ENCODE measurements around the gene SPSB4.

SPSB4 gene

GRCh38 chr3:141148770-141149169 lies 97.6 kb downstream of the SPSB4 start:
- no peak for DNase-seq (ENCODE audit: low read depth, low spot score)
- Histone ChIP-seq H3K4me3 (no peak overlapping the region), H3K9ac (ENCODE audit: insufficient read length) (no peak overlapping the region), H3K36me3 (ENCODE audit: insufficient read depth, low read length) (no peaks in the 10 kb centered on the region), H3K9me3 (ENCODE audit: low read depth, low read length) (no peaks in the 10 kb centered on the region), H3K27ac (no peak overlapping the region)
- TF ChIP-seq EZH2 (IDR thresholded peaks at IDR 0.05) (no peak), POLR2AphosphoS5 (IDR thresholded peaks at IDR 0.05; ENCODE audit: borderline replicate concordance, low read depth, low read length) (no peak), FOXP2 (optimal IDR thresholded peaks at IDR 0.05; ENCODE audit: control extremely low read depth, extremely low read length, insufficient read depth) (no peak)

GRCh38 chr3:141150081-141150830 lies 99.1 kb downstream of the SPSB4 start:
- TF ChIP-seq FOXP2 (optimal IDR thresholded peaks at IDR 0.05; ENCODE audit: control extremely low read depth, extremely low read length, insufficient read depth) (no peak), POLR2AphosphoS5 (IDR thresholded peaks at IDR 0.05; ENCODE audit: borderline replicate concordance, low read depth, low read length) (no peak), EZH2 (IDR thresholded peaks at IDR 0.05) (no peak)
- Histone ChIP-seq H3K9ac (ENCODE audit: insufficient read length) (no peak overlapping the region), H3K27ac (no peak overlapping the region), H3K36me3 (ENCODE audit: insufficient read depth, low read length) (no peaks in the 10 kb centered on the region), H3K9me3 (ENCODE audit: low read depth, low read length) (no peaks in the 10 kb centered on the region), H3K4me3 (no peak overlapping the region)
- DNase-seq (ENCODE audit: low read depth, low spot score), result no peak

- Histone ChIP-seq H3K9ac (ENCODE audit: insufficient read length) (no peak overlapping the region), H3K9me3 (ENCODE audit: low read depth, low read length) (no peaks in the 10 kb centered on the region), H3K4me3 (no peak overlapping the region), H3K36me3 (ENCODE audit: insufficient read depth, low read length) (no peaks in the 10 kb centered on the region), H3K27ac (no peak overlapping the region)
- no peak for DNase-seq (ENCODE audit: low read depth, low spot score)
- no peak for TF ChIP-seq FOXP2 (optimal IDR thresholded peaks at IDR 0.05; ENCODE audit: control extremely low read depth, extremely low read length, insufficient read depth)
- TF ChIP-seq EZH2 (IDR thresholded peaks at IDR 0.05), result no peak
- TF ChIP-seq POLR2AphosphoS5 (IDR thresholded peaks at IDR 0.05; ENCODE audit: borderline replicate concordance, low read depth, low read length), result no peak
Measured at GRCh38 chr3:141150931-141151330, 99.8 kb downstream of the SPSB4 start.

GRCh38 chr3:141151439-141151838 lies 100.3 kb downstream of the SPSB4 start:
- no peaks in the 10 kb centered on the region for H3K9me3 ChIP-seq (ENCODE audit: low read depth, low read length)
- no peak for DNase-seq (ENCODE audit: low read depth, low spot score)
- TF ChIP-seq FOXP2 (optimal IDR thresholded peaks at IDR 0.05; ENCODE audit: control extremely low read depth, extremely low read length, insufficient read depth) (no peak), EZH2 (IDR thresholded peaks at IDR 0.05) (no peak), POLR2AphosphoS5 (IDR thresholded peaks at IDR 0.05; ENCODE audit: borderline replicate concordance, low read depth, low read length) (no peak)
- no peaks in the 10 kb centered on the region for H3K36me3 ChIP-seq (ENCODE audit: insufficient read depth, low read length)
- H3K4me3 ChIP-seq, result no peak overlapping the region
- no peak overlapping the region for H3K27ac ChIP-seq
- no peak overlapping the region for H3K9ac ChIP-seq (ENCODE audit: insufficient read length)

GRCh38 chr3:141152130-141152529 lies 101.0 kb downstream of the SPSB4 start:
- H3K4me3 ChIP-seq, result no peak overlapping the region
- no peaks in the 10 kb centered on the region for H3K36me3 ChIP-seq (ENCODE audit: insufficient read depth, low read length)
- H3K27ac ChIP-seq, result no peak overlapping the region
- TF ChIP-seq EZH2 (IDR thresholded peaks at IDR 0.05) (no peak), FOXP2 (optimal IDR thresholded peaks at IDR 0.05; ENCODE audit: control extremely low read depth, extremely low read length, insufficient read depth) (no peak), POLR2AphosphoS5 (IDR thresholded peaks at IDR 0.05; ENCODE audit: borderline replicate concordance, low read depth, low read length) (no peak)
- H3K9me3 ChIP-seq (ENCODE audit: low read depth, low read length), result no peaks in the 10 kb centered on the region
- no peak overlapping the region for H3K9ac ChIP-seq (ENCODE audit: insufficient read length)
- no peak for DNase-seq (ENCODE audit: low read depth, low spot score)

- no peaks in the 10 kb centered on the region for H3K36me3 ChIP-seq (ENCODE audit: insufficient read depth, low read length)
- H3K9me3 ChIP-seq (ENCODE audit: low read depth, low read length), result no peaks in the 10 kb centered on the region
- H3K27ac ChIP-seq, result no peak overlapping the region
- no peak overlapping the region for H3K4me3 ChIP-seq
- no peak for DNase-seq (ENCODE audit: low read depth, low spot score)
- H3K9ac ChIP-seq (ENCODE audit: insufficient read length), result no peak overlapping the region
- TF ChIP-seq FOXP2 (optimal IDR thresholded peaks at IDR 0.05; ENCODE audit: control extremely low read depth, extremely low read length, insufficient read depth) (no peak), EZH2 (IDR thresholded peaks at IDR 0.05) (no peak), POLR2AphosphoS5 (IDR thresholded peaks at IDR 0.05; ENCODE audit: borderline replicate concordance, low read depth, low read length) (no peak)
Measured at GRCh38 chr3:141152801-141153678, 101.9 kb downstream of the SPSB4 start.

- Histone ChIP-seq H3K9ac (ENCODE audit: insufficient read length) (no peak overlapping the region), H3K27ac (no peak overlapping the region)
Measured at GRCh38 chr3:141153679-141153966, 102.5 kb downstream of the SPSB4 start.

GRCh38 chr3:141164852-141165251 lies 113.7 kb downstream of the SPSB4 start:
- no peaks in the 10 kb centered on the region for H3K36me3 ChIP-seq (ENCODE audit: insufficient read depth, low read length)
- H3K27ac ChIP-seq, result no peak overlapping the region
- no peak for DNase-seq (ENCODE audit: low read depth, low spot score)
- H3K9ac ChIP-seq (ENCODE audit: insufficient read length), result no peak overlapping the region
- no peaks in the 10 kb centered on the region for H3K9me3 ChIP-seq (ENCODE audit: low read depth, low read length)
- H3K4me3 ChIP-seq, result no peak overlapping the region
- TF ChIP-seq EZH2 (IDR thresholded peaks at IDR 0.05) (no peak), POLR2AphosphoS5 (IDR thresholded peaks at IDR 0.05; ENCODE audit: borderline replicate concordance, low read depth, low read length) (no peak), FOXP2 (optimal IDR thresholded peaks at IDR 0.05; ENCODE audit: control extremely low read depth, extremely low read length, insufficient read depth) (no peak)

More at GRCh38 chr3:141153679-141153966, 102.5 kb downstream of the SPSB4 start:
- DNase-seq (ENCODE audit: low read depth, low spot score), result no peak
- no peak for TF ChIP-seq POLR2AphosphoS5 (IDR thresholded peaks at IDR 0.05; ENCODE audit: borderline replicate concordance, low read depth, low read length)
- no peak for TF ChIP-seq EZH2 (IDR thresholded peaks at IDR 0.05)
- TF ChIP-seq FOXP2 (optimal IDR thresholded peaks at IDR 0.05; ENCODE audit: control extremely low read depth, extremely low read length, insufficient read depth), result no peak
- Histone ChIP-seq H3K9me3 (ENCODE audit: low read depth, low read length) (no peaks in the 10 kb centered on the region), H3K4me3 (no peak overlapping the region), H3K36me3 (ENCODE audit: insufficient read depth, low read length) (no peaks in the 10 kb centered on the region)
